ENCODE data around the gene TTLL1.
A peak's percentile ranks its signal among the peaks of the same experiment; 100 is the strongest.

Gene TTLL1

DNA sequence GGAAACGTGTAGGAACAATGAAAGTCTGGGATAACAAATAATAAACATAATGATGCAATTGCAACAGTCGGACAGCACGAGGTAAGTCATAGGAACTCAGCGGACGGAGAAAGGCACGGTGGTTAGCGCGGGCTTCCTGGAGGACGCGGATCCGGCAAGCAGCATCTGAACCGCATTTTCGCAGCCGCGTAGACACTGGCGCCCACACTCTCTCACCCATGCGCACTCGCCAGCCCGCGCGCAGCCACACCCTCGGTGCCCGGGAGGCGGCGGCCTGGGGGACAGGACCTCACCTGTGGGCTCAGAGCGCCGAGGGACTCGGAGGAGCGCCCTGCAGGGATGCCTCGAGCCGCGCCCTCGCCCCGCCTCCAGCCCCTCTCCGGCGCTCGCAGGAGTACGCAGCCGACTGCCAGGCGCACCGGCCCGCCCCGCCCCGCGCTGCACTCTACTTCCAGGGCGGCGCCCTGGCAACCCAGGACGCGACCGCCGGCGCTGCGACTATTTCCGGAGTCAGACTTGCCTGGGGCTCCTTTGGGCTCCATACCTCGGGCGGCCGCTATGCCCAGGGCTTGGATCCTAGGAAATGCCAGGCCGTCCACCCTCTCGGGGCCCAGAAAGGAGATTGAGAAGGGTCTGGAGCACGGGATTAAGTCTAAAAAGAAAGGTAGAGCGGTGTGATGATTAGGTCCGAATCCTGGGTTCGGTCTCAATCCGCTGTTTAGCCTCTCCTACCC lies at the start of gene TTLL1:
Gene TTLL1 (minus strand): TSS at position 408 of the 734 bp plus-strand sequence. CDS start 13,805 bp downstream, outside the sequence.
- peak; percentile 91 for DNase-seq (ENCODE audit: low read depth)

DNA sequence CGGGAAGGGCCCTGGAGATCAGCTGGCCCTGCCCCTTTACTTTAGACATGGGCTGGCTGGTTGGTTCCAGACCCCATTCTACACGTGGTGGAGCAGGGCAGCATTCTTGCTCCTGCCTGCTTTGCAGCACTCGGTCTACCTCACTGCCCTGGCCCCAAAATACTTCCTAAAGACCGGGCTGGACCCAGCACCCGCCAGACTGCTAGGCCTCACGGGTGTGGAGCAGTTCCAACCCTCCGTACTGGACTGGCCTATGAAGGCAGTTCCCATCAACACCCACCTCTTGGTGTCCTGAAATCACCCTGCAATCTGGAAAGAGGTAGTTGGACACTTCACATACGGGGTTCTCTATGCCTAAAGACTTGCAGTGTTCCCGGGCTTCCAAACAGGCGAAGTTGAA lies 47.6 kb upstream of the TTLL1 start:
- DNase-seq (ENCODE audit: low read depth) = no peak

DNA sequence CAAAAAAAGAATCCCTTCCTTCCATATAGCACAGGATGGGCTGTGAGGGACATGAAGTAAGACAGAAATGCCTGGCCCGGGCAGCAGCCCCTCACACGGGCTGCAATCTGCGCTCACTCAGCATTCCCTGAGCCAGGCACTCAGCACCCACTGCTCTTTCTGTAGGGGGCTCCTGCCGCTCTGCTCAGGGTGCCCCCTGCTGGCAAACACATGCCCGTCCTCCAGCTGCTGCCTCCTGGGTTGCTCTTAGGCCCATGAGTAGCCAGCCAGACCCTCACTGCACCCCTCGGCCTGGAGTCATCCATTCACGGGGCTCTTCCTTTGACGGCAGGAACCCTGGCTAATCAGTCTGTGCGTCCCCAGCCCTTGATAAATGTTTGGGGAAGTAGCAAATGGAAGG lies 47.1 kb upstream of the TTLL1 start:
- peak; percentile 18 for DNase-seq (ENCODE audit: low read depth)

DNA sequence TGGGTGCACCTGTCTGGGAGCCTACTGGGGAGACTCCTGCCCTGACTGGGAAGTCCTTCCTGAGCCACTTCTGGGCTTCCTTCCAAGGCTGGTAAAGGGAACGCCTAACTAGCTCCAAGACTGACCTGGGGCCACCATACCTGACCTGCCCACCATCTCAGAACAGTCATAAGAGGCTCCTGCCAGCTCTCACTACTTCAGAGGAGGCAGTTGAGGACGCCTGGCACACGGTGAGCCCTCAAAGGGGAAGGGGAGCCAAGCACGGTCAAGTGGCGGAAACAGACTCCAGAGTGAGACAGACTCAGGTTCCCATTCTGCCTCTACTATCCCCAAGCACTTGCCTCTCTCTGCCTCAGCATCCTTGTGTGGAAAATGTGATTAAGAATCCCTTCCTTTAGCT lies 46.4 kb upstream of the TTLL1 start:
- DNase-seq (ENCODE audit: low read depth) = no peak

DNA sequence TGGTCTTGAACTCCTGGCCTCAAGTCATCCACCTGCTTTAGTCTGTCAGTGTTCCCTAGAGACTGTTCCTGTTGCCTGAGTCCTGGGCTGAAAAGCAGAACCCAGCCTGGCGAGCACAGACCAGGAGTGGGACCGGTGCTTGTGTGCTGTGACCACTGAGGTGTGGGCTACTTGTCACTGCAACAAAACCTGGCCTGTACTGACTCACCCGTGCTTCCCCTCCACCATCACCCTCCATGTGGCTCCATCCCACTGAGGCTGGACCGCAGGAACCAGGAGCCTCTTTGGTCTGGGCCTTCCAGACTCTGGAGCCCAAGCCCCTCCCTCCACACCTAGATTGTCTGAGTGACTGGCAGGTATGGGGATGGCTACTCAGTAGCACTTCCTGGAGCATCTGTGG lies 45.4 kb upstream of the TTLL1 start:
- DNase-seq (ENCODE audit: low read depth) = no peak

DNA sequence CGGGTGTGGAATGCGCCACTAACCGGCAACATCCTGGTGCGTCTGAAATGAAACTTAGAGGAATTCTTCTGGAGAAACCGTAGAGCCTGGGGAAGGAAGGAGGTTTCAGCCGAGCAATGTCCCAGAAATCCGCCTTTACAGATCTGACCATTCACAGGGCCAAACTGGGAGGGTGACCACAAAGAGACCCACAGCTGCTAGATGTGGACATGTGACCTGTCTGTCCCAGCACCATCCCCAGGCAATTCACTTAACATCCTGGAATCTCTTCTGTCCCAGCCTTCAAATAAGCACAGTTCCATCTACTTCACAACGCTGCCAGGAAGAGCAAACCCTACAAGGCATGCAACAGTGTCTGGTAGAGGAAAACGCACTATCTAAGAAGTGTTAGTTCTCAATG lies 44.2 kb upstream of the TTLL1 start:
- no peak for DNase-seq (ENCODE audit: low read depth)

DNA sequence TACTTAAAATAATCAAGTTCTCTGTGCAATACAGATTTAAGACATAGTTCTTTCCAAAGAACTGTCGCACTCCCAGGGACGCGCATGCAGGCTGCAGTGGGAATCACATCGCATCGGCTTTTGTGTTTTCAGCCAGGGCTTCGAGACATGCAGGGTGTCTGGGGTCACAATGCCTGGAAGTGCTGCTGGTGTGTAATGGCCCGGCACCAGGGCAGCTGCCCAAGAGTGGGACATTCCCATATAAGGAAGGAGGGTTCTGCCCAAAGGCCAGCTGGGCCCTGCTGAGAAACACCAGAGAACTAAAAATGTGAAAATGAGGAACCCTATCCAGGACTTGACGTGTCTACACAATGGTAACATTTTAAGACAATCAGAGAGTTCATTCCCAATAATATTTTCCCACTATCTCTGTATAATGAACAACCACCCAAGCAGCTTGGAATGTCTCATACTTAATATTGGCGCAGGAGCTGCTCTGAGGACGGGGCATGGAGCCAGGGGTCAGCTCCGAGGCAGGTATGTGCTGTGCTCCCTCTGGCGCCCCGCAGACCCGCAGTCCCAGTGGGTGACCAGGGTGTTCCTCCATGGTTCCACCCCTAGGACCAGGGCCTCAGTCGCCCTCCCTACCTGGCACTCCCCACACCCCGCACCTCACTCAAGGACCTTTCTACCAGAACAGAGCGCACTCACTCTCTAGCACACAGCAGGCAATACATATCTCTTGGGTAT lies 42.7 kb upstream of the TTLL1 start:
- no peak for DNase-seq (ENCODE audit: low read depth)

DNA sequence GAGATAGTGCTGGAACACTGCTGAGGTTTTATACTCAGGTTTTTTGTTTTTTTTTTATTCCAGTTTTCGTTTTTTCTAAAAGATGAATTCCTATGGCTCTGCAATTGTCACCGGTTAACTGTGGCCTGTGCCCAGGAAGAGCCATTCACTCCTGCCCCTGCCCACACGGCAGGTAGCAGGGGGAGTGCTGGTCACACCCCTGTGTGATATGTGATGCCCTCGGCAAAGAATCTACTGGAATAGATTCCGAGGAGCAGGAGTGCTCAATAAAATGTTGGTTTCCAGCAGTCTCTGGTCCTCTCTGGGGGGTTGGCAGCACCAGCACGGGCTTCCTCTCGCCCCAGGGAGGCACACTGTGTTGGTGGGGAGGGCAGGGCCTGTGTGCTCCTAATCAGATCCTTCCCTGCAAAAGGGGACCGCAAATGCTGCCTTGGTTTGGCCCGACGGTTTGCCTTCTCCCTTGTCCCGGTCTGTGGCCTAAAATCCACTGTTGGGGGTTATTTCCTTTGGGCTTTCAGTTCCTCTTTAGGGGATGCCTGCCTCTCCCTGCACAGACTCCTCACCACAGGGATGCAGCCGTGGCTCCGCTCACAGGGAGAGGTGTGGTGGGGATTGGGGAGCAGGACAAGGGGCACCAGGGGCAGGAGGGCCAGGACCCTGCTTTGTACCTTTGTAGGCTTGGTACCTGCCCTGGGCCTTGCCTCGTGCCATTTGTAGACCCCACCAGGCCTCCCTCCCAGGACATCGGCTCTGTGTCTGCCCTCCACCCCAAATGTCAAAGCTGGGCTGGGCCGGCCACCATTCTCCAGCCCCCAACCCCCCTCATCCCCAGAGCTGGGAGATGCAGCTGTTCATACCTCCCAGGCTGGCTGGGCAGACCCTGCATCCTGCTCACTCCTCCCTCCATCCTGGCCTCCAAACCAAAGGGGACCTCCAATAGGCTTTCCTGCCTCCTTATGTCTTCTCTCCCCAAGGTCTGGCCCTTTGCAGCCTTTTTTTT lies 40.5 kb upstream of the TTLL1 start:
- no peak for DNase-seq (ENCODE audit: low read depth)

DNA sequence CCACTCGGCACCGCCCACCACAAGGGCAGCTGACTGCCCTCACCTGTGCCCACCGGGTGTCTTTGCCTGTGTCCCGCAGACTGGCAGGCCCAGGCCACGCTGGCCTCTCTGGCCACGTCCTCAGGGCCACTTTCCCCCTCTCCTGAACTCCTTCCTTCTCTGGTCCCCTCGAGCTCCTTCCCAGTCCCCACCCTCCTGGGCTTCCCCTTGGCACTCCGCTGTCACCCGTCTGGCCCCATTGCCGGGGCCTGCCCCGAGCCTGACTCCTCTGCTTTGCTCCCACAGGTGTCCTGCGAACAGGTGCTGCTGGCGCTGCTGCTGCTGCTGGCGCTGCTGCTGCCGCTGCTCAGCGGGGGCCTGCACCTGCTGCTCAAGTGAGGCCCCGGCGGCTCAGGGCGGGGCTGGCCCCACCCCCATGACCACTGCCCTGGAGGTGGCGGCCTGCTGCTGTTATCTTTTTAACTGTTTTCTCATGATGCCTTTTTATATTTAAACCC lies 39.8 kb upstream of the TTLL1 start:
- no peak for DNase-seq (ENCODE audit: low read depth)

DNA sequence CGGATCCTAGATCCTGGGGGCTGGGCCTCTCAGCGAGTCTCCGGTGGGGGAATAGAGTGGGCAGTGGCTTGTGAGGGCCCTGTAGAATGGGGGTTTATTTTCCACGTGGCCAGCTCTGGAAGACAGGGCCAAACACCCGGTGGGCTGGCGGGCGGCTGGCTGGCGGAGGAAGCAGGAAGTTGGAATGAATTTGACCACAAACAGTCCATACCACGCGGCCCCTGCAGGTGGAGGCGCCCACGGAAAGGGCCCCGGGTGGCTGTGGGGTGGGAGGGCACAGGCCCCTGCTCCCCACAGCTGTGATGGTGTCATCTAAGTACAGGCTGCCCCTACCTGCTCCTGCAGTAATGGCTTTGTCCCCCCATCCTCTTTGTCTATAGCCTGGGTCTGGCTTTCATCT lies 38.9 kb upstream of the TTLL1 start:
- DNase-seq (ENCODE audit: low read depth) = no peak

DNA sequence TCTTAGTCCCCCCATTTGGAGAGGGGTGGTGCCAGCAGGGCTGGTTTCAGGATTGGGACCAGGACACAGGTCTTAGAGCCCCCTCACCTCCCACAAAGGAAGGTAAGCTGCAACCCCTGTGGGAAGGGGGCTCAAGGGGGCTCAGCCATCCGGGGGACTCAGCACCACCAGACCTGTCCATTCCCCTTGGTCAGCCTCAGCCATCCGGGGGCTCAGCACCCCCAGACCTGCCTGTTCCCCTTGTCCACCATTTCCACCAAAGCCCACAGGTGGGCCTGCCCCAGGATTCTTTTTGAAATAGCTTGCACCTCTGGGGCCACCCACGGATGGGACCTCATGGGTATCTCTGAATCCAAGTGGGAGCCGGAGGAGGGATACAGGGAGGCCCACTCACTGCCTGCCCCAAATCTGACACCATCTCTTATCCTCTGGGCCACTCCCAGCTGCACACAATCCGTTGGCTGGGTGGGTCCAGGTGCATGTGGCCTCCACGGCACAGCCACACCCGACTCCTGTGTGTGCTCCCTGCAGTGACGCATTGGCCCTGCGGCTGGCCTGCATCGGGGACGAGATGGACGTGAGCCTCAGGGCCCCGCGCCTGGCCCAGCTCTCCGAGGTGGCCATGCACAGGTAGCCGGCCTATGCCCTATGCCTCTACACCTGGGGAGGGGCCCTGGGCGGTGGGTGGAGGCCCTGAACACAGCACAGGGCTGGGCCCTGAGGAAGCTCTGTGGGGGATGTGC lies 38.1 kb upstream of the TTLL1 start:
- no peak for DNase-seq (ENCODE audit: low read depth)

DNA sequence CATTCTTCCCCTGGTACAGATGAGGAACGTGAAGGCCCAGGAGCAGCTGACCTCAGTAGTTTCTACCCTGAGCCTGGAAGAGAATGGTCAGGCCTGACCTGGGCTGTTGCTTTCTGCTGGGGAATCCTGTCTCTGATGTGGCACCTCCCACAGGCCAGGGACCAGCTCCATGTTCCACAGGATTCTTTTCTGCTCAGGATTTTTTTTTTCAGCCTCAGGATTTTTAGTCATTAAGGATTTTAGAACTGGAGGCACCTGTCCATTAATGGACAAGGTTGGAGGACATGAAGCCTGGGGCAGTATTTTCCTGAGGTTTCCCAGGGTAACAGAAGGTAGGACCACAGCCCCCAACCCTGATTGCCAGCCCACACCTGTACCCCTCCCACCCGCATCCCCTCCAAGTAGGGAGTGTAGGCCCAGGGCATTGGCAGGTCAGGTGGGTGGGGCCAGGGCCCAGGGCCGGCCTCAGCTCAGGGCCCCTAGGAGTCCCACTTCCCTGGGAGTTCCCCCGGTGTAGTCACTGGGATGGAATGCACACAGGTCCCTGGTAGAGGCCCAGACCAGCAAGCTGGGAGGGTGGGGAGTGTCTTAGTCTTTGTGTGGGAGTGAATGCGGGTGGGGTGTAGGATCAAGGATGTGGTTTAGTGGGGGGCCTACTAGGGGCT lies 37.4 kb upstream of the TTLL1 start:
- DNase-seq (ENCODE audit: low read depth) = no peak

DNA sequence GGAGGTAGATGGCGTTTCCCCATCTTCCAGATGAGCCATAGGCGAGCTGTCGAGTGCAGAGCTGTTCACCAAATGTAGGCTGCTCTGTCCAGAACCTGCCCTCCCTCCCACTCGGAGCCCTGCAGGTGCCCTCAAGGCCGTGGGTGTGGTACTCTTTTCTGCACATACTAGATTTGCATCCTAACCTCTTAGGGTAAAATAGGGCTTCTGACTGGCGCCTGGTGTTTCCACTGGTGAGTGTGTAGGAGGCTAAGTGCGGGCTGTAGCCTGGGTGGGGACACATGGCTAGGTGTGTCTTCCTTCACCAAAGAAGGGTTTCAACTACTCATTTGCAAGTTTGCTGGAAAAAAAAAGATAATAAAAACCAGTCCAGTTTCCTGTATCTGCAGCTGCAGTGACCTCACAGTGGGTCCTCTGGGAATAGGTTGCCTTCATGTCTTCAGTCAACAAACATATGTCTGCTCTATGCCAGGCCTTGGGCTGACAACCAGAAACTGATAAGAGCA lies 29.8 kb upstream of the TTLL1 start:
- DNase-seq (ENCODE audit: low read depth) = no peak

DNA sequence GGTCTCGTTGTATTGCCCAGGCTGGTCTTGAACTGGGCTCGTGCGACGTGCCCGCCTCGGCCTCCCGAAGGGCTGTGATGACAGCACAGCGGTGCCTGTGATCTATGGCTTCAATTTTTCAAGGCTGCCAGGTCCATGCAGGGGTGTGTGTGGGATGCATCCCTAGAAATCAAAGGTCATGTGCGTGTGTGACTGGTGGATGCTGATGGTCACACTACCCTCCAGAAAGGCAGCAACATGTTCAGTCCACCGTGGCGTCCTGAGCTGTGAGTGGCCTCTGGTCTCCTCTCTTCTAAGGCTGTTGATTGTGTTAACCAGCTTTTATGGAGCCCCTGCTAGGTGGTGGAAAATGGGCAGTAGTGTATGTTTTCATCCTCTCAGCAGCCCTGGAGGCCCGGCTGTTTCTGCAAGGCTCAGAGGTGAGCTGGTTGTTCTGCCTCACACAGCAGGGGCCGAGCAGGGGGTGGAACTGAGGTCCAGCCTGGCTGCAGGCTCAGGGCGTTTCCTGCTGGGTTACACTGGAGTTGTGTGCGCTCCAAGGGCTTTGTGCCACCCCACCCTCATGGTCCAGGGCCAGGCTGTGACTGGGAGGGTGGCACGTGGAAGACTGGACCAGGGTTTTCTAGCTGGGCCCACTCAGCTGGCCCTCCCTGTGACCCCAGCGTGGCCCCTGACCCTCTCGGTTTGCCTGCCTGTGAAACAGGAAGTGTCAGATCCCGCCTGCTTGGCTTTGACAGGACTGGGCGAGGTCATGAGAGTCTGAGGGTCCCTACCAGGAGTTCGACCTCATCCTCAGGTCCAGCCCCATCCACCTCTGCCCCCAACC lies 29.0 kb upstream of the TTLL1 start:
- DNase-seq (ENCODE audit: low read depth) = no peak

DNA sequence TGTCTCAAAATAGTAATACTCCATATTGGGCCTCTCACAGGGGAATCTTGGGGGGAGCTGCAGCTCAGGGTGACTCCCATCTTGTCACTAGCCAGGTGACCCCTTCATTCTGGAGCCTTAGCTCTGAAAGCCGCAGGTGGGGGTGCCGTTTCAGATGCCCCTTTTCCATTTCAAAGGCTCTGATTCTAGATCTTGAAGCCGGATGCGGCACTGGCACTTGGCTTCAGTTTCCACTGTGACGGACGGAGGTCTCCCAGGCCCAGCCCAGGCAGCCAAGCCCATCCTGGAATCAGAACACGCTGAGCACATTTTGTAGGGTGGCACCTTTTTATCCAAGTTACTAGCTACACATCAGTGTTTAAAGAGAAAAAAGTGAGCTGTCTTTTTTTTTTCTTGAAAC lies 27.7 kb upstream of the TTLL1 start:
- no peak for DNase-seq (ENCODE audit: low read depth)

DNA sequence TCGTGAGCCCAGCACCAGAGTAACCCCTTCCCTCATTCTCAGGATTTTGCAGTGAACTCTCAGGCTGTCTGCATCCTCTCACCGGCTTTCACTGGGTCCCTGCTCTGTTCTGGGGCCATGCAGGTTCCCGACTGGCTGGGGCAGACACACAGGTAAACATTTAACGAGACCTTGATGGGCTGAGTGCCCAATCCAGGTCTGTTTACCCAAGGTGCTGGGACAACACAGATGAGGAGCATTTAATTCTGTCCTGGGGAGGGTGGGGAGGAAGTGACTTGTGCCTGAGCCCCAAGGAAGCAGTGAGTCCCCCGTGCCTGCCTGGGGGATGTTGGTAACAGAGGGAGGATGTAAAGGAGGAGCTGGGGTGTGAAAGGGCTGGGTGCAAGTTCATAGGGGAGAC lies 25.8 kb upstream of the TTLL1 start:
- no peak for DNase-seq (ENCODE audit: low read depth)

DNA sequence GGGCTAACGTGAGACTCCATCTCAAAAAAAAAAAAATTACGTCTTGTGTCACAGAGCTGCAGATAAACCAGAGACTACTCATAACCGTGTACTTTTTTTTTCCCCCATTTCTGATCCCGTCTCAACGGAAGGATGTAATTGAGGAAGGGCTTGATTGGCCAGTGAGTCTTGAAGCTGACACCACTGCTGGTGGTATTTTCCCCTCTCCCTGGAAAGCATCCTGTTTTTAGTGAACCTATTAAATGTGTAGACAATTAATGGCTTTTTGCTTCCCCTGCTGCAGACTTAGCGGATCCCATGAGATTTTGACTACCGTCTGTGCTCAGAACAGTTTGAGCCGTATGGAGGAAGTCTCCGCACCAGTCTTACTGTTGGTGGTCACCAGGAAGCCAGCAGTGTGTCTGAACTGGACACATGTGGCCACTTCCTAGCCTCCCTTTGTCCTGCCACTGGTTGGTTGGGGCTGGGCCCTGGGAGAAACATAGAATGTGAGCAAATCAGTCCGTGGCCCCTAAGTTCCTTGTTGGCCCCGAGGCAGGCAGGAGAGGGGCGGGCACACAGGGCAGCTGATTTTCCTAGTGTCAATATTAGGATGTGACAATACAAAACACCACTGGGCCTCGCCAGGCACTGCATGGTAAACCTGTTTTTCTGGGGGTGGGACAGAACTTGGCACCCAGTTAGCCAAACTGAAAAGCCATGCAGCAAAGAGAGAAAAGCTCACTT lies 24.5 kb upstream of the TTLL1 start:
- no peak for DNase-seq (ENCODE audit: low read depth)

DNA sequence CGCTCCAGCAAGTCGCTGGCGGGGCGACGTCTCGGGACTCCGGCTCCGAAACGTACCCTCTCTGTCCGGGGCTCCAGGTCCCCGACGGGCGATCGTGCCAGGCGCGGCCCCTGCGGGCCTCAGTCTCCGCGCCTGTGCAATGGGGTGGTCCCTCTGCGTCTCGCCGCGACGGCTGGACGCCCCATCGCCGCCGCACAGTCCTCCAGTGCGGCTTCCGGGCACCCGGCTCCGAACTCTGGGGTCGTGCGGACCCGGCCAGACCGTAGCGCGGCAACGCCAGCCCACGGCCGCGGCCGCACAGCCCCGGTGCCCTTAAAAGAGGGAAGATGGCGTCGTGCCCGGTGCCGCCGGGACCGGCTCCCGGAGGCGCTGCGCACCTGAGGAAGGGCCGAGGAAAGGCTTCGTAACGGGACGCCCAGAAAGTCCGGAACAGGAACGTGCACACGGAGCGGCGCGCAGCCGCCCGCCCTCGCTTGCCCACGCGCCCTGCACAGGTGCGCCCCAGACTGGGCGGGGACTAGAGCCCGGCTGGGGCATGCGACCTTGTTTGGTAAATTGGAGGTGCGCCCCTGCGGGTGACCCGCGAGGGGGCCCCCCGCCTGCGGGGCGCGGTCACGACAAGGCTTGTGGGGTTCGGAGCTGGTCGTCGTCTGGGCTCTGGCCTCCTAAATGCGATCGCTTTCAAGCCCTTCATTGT lies 21.9 kb upstream of the TTLL1 start:
- peak; percentile 16 for DNase-seq (ENCODE audit: low read depth)

Measured in activated T-cell treated with anti-CD3 and anti-CD28 coated beads for 48 hours (primary cell).